ENCODE results near the gene PSMB2.
"Not testable (repeated sequence)": the region's sequence is repeated elsewhere in the genome, so short reads cannot be mapped to it uniquely, and the experiment has no call there.

DNA sequence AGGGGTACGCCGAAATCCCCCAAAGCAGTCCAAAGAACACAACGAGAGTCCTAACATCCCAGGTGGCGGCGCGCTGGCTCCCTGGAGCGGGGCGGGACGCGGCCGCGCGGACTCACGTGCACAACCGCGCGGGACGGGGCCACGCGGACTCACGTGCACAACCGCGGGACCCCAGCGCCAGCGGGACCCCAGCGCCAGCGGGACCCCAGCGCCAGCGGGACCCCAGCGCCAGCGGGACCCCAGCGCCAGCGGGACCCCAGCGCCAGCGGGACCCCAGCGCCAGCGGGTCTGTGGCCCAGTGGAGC lies 64.6 kb downstream of the PSMB2 start:
- TF ChIP-seq ZNF274 (IDR thresholded peaks at IDR 0.05; ENCODE audit: low read depth, low read length); YY1 (IDR thresholded peaks at IDR 0.05; ENCODE audit: insufficient read depth, insufficient read length); SUZ12 (IDR thresholded peaks at IDR 0.05; ENCODE audit: extremely low read depth, insufficient read depth, insufficient read length): not testable (repeated sequence)

All from NT2/D1 (cell line).